ENCODE results near the gene NTN3. TPM values are rescaled to one million over a fixed set of nuclear protein-coding genes. Genes with fewer than 3 reads are reported as not detected.

The NTN3 gene
- total and polyA plus RNA-seq, 9 donors, result 0.12 to 0.34 (median 0.19) TPM; not detected in 5

DNA sequence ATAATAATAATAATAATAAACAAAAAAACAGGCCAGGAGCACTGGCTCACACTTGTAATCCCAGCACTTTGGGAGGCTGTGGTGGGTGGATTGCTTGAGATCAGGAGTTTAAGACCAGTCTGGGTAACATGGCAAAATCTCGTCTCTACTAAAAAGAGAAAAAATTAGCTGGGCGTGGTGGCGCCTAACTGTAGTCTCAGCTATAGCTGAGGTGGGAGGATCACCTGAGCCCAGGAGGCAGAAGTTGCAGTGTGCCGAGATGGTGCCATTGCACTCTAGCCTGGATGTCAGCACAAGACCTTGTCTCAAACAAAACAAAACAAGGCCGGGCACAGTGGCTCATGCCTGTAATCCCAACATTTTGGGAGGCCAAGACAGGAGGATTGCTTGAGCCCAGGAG, 23.9 kb downstream of the NTN3 start:
- no peak overlapping the region for H3K27ac ChIP-seq
- 85 to 89% (median 86%) methylated on average over 5 of the region's 5 CpGs for WGBS, 3 donors
- H3K4me1 ChIP-seq (ENCODE audit: insufficient read depth), result no peaks in the 10 kb centered on the region
- no peak overlapping the region for H3K4me3 ChIP-seq
- intact Hi-C loops (cut with DNase I), result no loop called here
- H3K9me3 ChIP-seq, result no peaks in the 10 kb centered on the region
- DNase-seq, result no peak
- H3K36me3 ChIP-seq, result no peaks in the 10 kb centered on the region
- TF ChIP-seq POLR2A (IDR thresholded peaks at IDR 0.05) (no peak), EP300 (IDR thresholded peaks at IDR 0.05) (no peak)
- TF ChIP-seq, protein P1, sequence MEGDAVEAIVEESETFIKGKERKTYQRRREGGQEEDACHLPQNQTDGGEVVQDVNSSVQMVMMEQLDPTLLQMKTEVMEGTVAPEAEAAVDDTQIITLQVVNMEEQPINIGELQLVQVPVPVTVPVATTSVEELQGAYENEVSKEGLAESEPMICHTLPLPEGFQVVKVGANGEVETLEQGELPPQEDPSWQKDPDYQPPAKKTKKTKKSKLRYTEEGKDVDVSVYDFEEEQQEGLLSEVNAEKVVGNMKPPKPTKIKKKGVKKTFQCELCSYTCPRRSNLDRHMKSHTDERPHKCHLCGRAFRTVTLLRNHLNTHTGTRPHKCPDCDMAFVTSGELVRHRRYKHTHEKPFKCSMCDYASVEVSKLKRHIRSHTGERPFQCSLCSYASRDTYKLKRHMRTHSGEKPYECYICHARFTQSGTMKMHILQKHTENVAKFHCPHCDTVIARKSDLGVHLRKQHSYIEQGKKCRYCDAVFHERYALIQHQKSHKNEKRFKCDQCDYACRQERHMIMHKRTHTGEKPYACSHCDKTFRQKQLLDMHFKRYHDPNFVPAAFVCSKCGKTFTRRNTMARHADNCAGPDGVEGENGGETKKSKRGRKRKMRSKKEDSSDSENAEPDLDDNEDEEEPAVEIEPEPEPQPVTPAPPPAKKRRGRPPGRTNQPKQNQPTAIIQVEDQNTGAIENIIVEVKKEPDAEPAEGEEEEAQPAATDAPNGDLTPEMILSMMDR (IDR thresholded peaks at IDR 0.05), result no peak
- H3K27me3 ChIP-seq, result no peaks in the 10 kb centered on the region

DNA sequence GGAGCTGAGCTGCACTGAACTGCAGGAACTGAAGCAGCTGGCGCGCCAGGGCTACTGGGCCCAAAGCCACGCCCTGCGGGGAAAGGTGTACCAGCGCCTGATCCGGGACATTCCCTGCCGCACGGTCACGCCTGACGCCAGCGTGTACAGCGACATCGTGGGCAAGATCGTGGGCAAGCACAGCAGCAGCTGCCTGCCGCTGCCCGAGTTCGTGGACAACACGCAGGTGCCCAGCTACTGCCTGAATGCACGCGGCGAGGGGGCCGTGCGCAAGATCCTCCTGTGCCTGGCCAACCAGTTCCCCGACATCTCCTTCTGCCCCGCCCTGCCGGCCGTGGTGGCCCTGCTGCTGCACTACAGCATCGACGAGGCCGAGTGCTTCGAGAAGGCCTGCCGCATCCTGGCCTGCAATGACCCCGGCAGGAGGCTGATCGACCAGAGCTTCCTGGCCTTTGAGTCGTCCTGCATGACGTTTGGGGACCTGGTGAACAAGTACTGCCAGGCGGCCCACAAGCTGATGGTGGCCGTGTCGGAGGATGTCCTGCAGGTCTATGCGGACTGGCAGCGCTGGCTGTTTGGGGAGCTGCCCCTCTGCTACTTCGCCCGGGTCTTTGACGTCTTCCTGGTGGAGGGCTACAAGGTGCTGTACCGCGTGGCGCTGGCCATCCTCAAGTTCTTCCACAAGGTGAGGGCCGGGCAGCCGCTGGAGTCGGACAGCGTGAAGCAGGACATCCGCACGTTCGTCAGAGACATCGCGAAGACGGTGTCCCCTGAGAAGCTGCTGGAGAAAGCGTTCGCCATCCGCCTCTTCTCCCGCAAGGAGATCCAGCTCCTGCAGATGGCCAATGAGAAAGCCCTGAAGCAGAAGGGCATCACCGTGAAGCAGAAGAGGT, 25.4 kb downstream of the NTN3 start:
- H3K9me3 ChIP-seq, result no peaks in the 10 kb centered on the region
- TF ChIP-seq, protein P1 (IDR thresholded peaks at IDR 0.05), result no peak
- TF ChIP-seq EP300 (IDR thresholded peaks at IDR 0.05) (no peak), POLR2A (IDR thresholded peaks at IDR 0.05) (no peak)
- 92 to 94% (median 93%) methylated on average over 62 of the region's 62 CpGs for WGBS, 3 donors
- intact Hi-C loops (cut with DNase I), result no loop called here
- H3K27me3 ChIP-seq, result no peaks in the 10 kb centered on the region
- DNase-seq, result no peak
- no peaks in the 10 kb centered on the region for H3K36me3 ChIP-seq
- H3K4me1 ChIP-seq (ENCODE audit: insufficient read depth), result no peaks in the 10 kb centered on the region
- H3K4me3 ChIP-seq, result no peak overlapping the region
- H3K27ac ChIP-seq, result no peak overlapping the region

DNA sequence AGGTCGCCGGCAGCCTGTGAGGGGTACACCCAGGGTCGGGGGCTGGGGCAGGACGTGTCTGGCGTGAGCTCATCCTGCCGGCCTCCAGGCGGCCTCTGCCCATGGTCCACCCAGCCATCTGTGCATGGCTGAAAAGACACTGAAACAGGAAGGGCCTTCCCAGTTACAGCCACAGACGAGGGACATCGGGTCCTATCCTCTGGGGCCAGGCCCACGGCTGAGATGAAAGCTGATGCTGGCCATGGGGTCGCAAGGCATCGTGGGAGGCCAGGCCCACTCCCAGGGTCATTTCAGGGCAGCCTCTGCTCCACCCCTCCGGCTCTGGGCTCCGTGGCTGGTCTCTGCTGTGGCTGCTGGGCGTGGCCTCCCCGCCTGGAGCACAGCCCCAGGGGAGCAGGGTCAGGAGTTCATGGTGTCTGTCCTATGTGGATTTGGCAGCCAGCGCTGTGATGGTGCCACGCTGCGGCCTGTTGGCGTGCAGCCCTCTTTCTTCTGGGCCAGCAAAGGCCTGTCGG, 26.1 kb downstream of the NTN3 start:
- intact Hi-C loops (cut with DNase I), result no loop called here
- H3K9me3 ChIP-seq, result no peaks in the 10 kb centered on the region
- TF ChIP-seq EP300 (IDR thresholded peaks at IDR 0.05) (no peak), POLR2A (IDR thresholded peaks at IDR 0.05) (no peak)
- TF ChIP-seq, protein P1 (IDR thresholded peaks at IDR 0.05), result no peak
- no peaks in the 10 kb centered on the region for H3K36me3 ChIP-seq
- H3K4me1 ChIP-seq (ENCODE audit: insufficient read depth), result peaks cover 5% of the 10 kb centered on the region
- H3K27me3 ChIP-seq, result no peaks in the 10 kb centered on the region
- 58 to 67% (median 66%) methylated on average over 21 of the region's 21 CpGs for WGBS, 3 donors
- no peak overlapping the region for H3K27ac ChIP-seq
- H3K4me3 ChIP-seq, result no peak overlapping the region
- DNase-seq, result no peak

DNA sequence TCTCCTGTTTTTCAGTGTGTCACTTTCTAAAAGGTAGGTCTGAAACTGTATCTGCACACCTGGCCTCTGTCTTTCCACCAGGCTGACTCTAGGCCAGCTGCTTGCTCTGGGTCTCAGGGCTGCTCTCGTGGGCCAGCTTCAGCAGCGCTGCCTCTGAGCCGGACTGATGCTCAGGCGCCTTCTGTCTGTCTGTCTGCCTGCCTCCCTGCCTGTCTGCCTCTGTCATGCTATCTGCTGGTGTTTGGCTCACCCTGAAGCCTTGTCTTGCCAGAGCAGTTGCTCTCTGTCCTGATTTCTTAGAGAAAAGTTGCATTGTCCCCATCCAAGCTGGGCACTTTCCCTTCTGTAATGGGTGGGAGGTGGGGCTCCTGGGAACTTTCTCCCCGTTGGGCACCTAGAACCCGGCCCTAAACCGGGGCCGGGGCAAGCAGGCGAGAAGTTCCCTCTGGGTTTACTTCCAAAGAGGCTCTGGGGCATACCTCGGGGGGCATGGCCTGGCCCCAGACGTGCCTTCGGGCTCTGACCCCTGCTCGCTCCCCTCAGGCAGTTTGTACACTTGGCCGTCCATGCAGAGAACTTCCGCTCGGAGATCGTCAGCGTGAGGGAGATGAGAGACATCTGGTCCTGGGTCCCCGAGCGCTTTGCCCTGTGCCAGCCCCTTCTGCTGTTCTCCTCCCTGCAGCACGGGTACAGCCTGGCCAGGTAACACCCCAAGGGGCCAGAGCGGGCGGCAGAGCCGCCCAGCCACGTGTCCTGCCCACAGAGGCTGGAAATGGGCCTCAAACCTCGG, 26.8 kb downstream of the NTN3 start:
- no peak overlapping the region for H3K4me3 ChIP-seq
- intact Hi-C loops (cut with DNase I), result no loop called here
- no peaks in the 10 kb centered on the region for H3K27me3 ChIP-seq
- no peak for TF ChIP-seq EP300 (IDR thresholded peaks at IDR 0.05)
- no peak for TF ChIP-seq POLR2A (IDR thresholded peaks at IDR 0.05)
- TF ChIP-seq, protein P1 (IDR thresholded peaks at IDR 0.05), result no peak
- DNase-seq, result no peak
- WGBS, 3 donors, result 81 to 85% (median 85%) methylated on average over 26 of the region's 26 CpGs
- H3K27ac ChIP-seq, result no peak overlapping the region
- H3K36me3 ChIP-seq, result no peaks in the 10 kb centered on the region
- H3K4me1 ChIP-seq (ENCODE audit: insufficient read depth), result peaks cover 5% of the 10 kb centered on the region
- no peaks in the 10 kb centered on the region for H3K9me3 ChIP-seq
